HG03175 (cell line): ENCODE data around the gene SPDYE6.
A peak's percentile ranks its signal among the peaks of the same experiment; 100 is the strongest.
"Not testable (repeated sequence)": the region's sequence is repeated elsewhere in the genome, so short reads cannot be mapped to it uniquely, and the experiment has no call there.

Source experiments
- ATAC-seq: cut with Tn5 transposase; IDR thresholded peaks from one replicate; pipeline ENCODE4 v1.9.1; 2021; ENCODE audit warnings: mild to moderate bottlenecking, moderate library complexity; ENCODE audit not compliant: unreplicated experiment

SPDYE6 gene

GRCh38 chr7:102356344-102356743, at the start of gene SPDYE6:
Gene SPDYE6 (minus strand): TSS chr7:102356444. CDS start chr7:102356023, 421 bp downstream.
- ATAC-seq = not testable (repeated sequence)

GRCh38 chr7:102404862-102405188, 48.6 kb upstream of the SPDYE6 start:
- ATAC-seq = not testable (repeated sequence)

- peak; percentile 87 for ATAC-seq
Observed at GRCh38 chr7:102404005-102404861, 48.0 kb upstream of the SPDYE6 start.

- no peak for ATAC-seq
Observed at GRCh38 chr7:102403563-102403962, 47.3 kb upstream of the SPDYE6 start.

- no peak for ATAC-seq
Observed at GRCh38 chr7:102400360-102400759, 44.1 kb upstream of the SPDYE6 start.

GRCh38 chr7:102398543-102398942, 42.3 kb upstream of the SPDYE6 start:
- ATAC-seq = no peak

GRCh38 chr7:102396710-102397019, 40.4 kb upstream of the SPDYE6 start:
- no peak for ATAC-seq

- peak; percentile 99 for ATAC-seq
Observed at GRCh38 chr7:102395873-102396709, 39.8 kb upstream of the SPDYE6 start, which contains the start of gene PRKRIP1. Gene PRKRIP1 (plus strand): TSS chr7:102396363. CDS start chr7:102396412, 49 bp downstream.

- no peak for ATAC-seq
Observed at GRCh38 chr7:102395592-102395872, 39.3 kb upstream of the SPDYE6 start.

GRCh38 chr7:102393467-102393866, 37.2 kb upstream of the SPDYE6 start:
- no peak for ATAC-seq

GRCh38 chr7:102392330-102392729, 36.1 kb upstream of the SPDYE6 start:
- no peak for ATAC-seq

- ATAC-seq = no peak
Observed at GRCh38 chr7:102390697-102391484, 34.6 kb upstream of the SPDYE6 start.

GRCh38 chr7:102389810-102390209, 33.6 kb upstream of the SPDYE6 start:
- ATAC-seq = no peak

- no peak for ATAC-seq
Observed at GRCh38 chr7:102387064-102387463, 30.8 kb upstream of the SPDYE6 start.

GRCh38 chr7:102381696-102382425, 25.6 kb upstream of the SPDYE6 start:
- not testable (repeated sequence) for ATAC-seq

- ATAC-seq = not testable (repeated sequence)
Observed at GRCh38 chr7:102380837-102381236, 24.6 kb upstream of the SPDYE6 start.

- no peak for ATAC-seq
Observed at GRCh38 chr7:102376964-102377466, 20.8 kb upstream of the SPDYE6 start.

GRCh38 chr7:102372796-102373195, 16.6 kb upstream of the SPDYE6 start:
- not testable (repeated sequence) for ATAC-seq

- ATAC-seq = not testable (repeated sequence)
Observed at GRCh38 chr7:102370038-102370437, 13.8 kb upstream of the SPDYE6 start.

- not testable (repeated sequence) for ATAC-seq
Observed at GRCh38 chr7:102365390-102365789, 9.1 kb upstream of the SPDYE6 start.
